ENCODE results near the gene CHMP6. TPM values are rescaled to one million over a fixed set of nuclear protein-coding genes. Genes with fewer than 3 reads are reported as not detected.
A peak's percentile ranks its signal among the peaks of the same experiment; 100 is the strongest.

CHMP6 gene
- polyA plus RNA-seq, 3 donors: 14.8 to 27.8 (median 26.4) TPM

DNA sequence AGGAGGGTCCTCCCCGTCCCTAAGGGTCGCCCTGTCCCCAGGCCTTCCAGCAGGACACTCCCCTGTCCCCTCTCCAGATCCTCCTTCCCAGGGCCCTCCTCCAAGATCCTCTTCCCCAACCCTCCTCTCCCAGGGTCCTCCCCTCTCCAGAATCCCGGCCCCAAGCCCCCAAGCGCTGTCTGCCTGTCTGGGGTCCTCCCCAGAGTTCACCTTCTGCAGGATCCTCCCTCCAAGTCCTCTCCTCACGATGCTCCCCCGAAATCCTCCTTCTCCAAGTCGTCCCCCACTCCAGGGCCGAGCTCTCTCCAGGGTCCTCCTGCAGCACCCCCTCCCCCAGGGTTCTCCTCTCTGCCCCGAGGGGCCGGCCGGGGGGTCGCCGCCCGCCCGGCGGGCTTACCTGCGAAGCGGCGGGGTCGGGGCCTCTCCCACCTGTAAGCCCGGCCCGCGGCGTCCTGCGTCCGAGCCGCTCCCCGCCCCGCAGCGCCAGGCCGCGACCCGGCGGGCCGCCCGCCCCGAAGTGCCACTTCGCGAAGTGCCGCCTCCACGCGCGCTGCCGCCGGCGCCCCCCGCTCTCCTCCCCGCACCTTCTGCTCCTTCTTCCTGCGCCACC lies 42.6 kb downstream of the CHMP6 start:
- WGBS, 3 donors: 1% methylated on average over 36 to 49 of the region's 49 CpGs
- no peak overlapping the region for H3K27ac ChIP-seq (ENCODE audit: low read depth, low read length)

DNA sequence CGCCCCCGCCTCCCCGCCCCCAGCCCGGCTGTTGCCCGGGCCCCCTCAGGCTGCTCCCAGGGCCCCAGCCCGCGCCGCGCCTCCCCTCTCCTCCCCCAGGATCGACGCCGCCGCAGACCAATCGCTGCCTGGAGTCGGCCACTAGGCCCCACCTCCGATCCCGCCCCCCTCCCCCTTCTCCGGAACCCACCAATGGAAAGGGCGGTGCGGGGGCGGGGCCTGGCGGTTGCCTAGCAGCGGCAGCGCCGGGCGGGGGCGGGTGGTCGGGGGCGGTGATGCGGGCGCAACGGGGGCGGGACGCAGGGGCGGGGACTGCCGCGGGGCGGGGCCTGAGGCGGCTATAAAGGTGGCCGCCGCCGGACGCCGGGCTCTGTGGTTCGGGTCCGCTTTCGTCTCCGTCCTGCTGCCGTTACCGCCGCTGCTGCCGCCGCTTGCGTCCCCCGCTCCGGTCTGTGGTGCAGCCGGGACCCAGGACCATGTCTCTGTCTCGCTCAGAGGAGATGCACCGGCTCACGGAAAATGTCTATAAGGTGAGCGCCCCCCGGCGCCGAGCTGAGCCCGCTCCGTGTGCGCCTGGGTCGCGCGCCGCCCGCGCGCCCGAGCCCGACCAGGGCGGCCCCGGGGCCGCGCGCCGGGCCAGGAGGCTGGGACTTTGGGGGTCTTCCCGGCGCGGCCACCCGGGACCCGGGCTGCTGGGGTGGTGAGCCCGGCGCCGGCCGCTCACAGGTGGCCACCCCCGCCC lies 43.3 kb downstream of the CHMP6 start, which contains the start of gene BAIAP2:
BAIAP2 (plus strand) TSS at position 373 of the 742 bp plus-strand sequence; CDS start at position 477, 104 bp downstream.
- H3K27ac ChIP-seq (ENCODE audit: low read depth, low read length): no peak within 1 kb of the TSS
- whole genome bisulfite sequencing, 3 donors: 0 to 1% (median 0%) methylated on average over 50 to 90 of the region's 92 CpGs

DNA sequence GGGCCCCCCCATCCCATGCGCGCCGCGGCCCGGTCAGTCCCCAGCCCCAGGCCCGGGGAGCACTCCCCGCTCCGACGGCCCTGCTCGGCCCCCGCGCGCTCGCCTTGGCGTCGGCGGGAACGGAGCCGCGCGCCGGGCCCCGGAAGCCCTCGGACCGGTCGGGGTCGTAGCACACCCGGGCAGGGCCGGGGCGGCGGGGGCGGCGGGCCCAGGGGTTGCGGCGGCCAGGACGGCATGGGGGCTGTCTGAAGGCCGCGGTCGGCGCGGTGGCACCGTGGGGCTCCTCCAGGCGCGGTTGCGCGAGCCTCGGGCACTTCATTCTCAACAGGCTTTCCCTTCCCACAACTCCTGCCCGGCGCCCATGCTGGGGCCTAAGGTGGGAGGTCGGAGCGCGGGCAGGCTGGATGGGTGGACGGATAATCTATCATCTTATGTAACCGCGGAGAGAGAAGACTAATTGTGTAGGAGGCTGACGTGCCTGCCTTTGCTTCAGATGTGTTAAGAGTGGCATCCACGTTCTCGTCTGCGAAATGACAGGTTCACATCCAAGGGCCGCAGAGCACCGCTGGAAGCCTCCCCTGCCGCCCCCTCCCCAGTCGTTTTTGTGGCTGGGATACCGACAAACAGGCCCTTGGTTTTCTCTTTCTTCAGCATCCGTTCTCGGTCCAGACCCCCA lies 44.0 kb downstream of the CHMP6 start:
- no peak overlapping the region for H3K27ac ChIP-seq (ENCODE audit: low read depth, low read length)
- WGBS, 3 donors: 11 to 25% (median 18%) methylated on average over 37 to 65 of the region's 66 CpGs

DNA sequence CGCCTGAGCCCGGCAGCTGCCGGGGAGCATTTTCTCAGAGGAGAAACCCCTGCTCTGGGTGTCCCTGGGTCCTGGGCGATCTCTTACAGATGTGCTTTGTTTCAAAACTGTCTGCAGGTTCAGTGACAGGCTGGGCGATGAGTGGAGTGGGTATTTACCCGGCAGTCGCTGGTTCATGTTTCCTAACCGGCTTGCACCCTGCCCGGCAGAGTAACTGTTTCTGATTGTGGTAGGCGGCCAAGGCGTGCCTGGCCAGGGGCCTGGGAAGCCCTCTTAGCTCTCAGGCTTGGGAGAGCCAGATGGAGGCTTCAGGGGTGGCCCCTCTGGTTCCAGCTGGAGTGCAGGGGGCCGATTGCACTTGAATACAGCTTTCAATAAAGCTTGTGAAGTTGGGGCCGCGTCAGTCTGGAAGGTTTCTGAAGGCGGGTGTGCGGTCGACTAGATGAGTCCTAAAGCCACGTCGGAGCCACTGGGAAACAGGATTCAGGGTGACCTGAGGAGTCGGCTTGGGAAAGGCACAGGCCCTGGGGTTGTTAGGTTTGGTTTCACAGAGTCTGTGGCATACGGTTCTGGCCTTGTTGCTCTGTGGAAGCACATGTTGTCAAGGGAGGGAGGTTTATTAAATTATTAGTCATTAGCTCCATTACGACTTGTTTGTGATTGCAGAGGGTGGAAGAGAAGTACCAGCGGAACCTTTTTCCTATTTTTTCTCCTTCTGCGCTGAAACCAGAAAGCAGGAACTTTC lies 44.7 kb downstream of the CHMP6 start:
- H3K27ac ChIP-seq (ENCODE audit: low read depth, low read length): no peak overlapping the region
- 69 to 84% (median 79%) methylated on average over 24 of the region's 24 CpGs for WGBS, 3 donors

DNA sequence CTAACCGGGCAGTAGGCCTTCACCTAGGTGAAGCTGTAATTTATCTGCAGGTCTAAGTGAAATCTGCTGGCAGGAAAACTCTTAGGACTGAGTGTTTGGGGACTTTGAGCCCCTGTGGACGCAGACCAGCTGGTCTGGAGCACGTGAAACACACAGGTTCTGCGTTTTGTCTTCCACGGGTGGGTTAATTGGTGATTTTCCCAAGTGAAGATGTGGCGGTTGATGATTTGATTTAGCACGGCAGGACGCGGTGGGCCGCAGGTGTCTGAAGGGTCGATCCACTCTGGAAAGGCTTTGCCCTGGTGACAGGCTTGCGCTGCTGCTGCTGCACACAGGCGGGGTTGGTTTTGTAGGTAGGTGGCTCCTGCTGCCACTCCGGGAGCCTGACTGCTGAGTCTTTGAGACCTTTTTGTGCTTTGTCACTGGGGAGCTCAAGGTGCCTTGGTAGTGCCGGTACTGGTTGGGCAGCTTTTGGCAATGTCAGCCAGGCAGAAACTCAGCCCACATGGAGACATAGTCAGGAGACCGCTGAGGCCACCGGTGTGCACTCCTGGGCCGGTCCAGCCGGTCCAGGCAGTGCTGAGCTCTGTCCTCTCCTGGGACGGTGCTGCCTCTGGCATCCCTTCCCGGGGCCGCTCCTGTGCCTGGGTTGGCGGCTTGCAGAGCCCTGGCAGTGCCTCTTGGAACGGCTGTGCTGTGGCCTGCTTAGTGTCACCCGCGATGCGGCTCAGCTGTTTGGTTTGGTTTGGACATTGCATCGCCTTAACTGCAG lies 45.6 kb downstream of the CHMP6 start:
- WGBS, 3 donors: 40 to 83% (median 82%) methylated on average over 28 of the region's 28 CpGs
- H3K27ac ChIP-seq (ENCODE audit: low read depth, low read length): no peak overlapping the region

DNA sequence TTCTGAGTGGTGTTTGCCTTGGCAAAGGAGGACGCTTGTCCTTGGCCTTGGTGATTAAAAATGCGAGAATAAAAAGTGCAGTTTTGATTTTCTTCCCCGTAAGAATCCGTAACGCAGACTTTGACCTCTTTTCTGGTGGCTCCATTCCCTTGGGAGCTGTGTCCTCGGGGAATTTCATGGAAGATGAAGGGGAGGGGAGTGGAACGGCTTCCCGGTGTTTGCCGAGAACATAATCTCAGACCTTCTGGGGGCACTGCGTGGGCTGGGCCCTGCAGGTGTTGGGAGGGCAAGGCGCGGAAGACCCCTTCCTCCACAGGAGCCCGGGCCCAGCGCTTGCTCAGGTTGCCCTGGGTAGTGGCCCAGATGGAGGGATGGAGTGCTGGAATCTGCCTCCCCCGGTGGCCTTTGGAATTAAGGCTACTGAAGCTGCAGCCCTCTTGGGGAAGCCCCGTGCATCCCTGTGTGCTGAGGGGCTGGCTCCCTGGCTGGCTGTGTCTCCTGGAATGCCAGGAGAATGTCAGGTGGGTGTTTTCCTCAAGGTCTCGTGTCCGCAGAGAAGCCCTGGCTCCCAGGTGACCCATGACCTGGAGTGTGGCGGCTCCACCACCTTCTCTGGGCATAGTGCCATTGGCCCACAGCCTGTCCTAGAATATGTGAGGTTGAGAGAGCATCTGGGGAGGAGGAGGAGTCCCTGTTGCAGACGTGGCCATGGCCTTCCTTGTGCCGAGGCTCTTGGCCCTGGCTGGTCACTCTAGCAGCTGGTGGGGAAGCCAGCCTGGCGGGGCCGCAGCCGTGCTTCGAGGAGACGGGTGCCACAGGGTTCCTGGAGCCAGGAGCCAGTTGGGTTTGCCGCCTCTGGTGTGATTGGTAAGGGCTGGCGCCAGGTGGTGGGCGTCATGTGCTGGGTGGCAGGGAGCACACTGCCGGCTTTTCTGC lies 46.4 kb downstream of the CHMP6 start:
- 44 to 87% (median 85%) methylated on average over 30 of the region's 30 CpGs for WGBS, 3 donors
- H3K27ac ChIP-seq (ENCODE audit: low read depth, low read length): no peak overlapping the region

DNA sequence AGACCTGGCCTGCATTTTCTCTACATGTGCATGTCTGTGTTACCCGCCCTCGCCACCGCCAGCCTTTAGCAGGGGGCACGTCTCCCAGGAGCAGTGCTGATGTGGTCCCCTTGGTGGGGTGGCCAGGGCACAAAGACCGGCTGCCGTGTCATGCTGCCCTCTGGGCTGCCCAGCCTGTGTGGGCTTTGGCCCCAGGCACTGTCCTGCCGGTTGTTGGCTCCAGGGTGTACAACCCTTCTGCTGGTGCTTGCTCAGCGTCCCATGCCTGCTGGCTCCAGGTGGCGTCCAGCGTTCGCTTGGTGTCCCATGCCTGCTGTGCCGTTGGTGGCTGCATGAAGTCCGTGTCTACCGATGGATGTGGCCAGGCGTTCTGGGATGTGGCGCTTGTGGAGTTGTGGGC lies 47.5 kb downstream of the CHMP6 start:
- no peak overlapping the region for H3K27ac ChIP-seq (ENCODE audit: low read depth, low read length)
- 90 to 92% (median 92%) methylated on average over 16 of the region's 16 CpGs for WGBS, 3 donors

DNA sequence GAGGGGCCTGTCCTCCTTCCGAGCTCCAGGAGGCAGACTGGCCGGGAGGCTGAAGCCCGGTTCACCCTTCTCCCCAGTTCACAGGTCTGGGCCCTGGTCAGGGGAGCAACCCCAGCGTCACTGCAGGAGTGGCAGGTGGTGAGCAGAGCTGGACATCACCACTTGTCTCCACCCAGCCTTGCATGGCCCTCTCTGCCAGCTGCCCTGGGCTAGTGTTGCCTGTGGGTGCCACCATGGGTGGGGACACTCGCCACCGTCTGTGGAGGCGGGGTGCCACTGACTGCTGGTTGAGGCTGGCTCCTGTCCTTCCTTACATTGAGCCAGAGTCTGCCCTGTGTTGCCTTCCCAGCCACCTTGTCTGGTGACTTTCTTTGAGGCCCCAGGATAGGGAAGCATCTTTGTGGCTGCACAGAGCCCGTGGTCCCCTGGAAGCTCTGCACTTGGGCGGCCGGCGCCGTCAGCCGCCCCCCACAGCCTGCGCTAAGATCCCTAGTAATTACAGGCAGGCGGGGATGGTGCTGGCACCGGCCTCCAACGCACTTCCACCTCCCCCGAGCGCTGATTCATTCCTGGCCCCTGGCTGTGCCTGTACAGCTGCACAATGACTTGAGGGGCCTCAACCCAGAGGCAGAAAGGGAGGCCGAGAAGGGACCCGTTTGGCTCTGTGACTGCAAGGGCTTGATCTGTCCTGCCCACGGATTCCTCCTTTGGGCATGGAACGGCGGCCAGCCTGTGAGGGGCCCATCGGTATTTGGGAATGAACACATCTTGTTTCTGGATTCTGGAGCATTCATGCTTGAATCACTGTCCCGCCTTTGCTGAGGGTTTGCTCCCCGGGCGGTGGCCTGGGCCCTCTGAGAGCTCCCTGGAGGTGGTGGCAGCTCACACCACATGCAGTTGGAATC lies 48.5 kb downstream of the CHMP6 start:
- 48 to 62% (median 53%) methylated on average over 25 to 28 of the region's 28 CpGs for WGBS, 3 donors
- H3K27ac ChIP-seq (ENCODE audit: low read depth, low read length): no peak overlapping the region

DNA sequence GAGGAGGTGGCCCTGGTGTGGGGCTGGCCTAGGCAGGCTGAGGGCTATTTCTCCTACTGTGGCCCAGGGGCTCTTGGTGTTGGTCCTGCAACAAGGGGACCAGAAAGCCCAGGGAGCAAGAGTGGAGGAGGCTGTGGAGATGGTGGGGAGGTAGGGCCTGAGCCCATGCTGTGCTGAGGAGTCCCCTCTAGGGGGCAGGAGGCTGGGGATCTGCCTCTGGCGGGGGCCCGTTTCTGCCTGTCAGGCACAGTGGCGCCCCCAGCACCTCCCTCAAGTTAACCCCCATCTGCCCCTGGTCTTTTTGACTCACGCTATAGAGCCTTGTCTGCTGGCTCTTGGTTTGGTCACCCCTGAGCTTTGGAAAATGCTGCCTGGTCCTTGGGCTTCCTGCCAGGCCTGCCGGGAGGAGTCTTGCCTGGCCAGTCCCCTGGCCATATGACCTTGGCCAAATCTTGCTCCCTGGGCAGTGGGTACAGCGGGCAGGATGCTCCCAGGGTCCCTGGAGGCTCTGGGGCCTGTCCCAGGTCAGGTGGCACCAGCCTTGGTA lies 49.2 kb downstream of the CHMP6 start:
- H3K27ac ChIP-seq (ENCODE audit: low read depth, low read length): no peak overlapping the region

DNA sequence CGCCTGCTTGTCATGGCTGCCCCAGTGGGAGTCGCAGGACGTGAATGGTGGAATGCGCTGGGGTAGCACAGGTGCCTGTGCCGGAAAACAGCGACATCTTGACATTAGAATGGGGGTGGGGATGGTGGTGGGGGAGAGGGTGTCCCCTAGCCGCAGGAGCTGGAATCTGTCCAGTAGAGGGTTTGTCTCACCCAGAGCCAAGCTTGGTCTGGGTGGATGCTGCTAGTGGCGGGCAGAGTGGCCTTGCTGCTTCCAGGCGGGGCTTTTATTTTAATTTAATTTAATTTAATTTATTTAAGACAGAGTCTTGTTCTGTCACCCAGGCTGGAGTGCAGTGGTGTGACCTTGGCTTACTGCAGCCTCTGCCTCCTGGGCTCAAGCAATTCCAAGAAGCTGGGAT lies 51.0 kb downstream of the CHMP6 start:
- H3K27ac ChIP-seq (ENCODE audit: low read depth, low read length): no peak overlapping the region
- 93 to 98% (median 95%) methylated on average over 9 of the region's 9 CpGs for WGBS, 3 donors

More for the DNA sequence above, 49.2 kb downstream of the CHMP6 start:
- WGBS, 3 donors: 36 to 53% (median 49%) methylated on average over 6 of the region's 6 CpGs

DNA sequence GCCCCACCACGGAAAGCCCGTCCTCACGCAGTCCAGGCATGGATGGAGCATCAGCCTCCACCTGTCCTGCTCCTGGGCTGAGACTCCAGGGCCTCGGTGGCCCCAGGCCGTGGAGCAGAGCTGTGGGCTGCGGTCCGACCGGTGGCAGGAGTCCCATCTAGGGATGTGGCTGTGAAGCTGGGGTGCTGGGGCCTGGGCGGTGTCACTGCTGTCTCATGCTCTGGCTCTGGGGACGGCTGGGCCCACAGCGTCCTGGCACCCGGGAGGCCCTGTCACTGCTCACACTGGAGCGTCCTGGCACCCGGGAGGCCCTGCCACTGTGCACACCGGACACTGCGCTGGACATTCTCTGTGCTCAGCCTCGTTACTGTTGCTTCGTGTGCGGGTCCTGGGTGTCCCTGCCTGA lies 51.7 kb downstream of the CHMP6 start:
- WGBS, 3 donors: 82 to 87% (median 82%) methylated on average over 19 of the region's 19 CpGs
- peak overlapping the region; percentile 64 for H3K27ac ChIP-seq (ENCODE audit: low read depth, low read length)

DNA sequence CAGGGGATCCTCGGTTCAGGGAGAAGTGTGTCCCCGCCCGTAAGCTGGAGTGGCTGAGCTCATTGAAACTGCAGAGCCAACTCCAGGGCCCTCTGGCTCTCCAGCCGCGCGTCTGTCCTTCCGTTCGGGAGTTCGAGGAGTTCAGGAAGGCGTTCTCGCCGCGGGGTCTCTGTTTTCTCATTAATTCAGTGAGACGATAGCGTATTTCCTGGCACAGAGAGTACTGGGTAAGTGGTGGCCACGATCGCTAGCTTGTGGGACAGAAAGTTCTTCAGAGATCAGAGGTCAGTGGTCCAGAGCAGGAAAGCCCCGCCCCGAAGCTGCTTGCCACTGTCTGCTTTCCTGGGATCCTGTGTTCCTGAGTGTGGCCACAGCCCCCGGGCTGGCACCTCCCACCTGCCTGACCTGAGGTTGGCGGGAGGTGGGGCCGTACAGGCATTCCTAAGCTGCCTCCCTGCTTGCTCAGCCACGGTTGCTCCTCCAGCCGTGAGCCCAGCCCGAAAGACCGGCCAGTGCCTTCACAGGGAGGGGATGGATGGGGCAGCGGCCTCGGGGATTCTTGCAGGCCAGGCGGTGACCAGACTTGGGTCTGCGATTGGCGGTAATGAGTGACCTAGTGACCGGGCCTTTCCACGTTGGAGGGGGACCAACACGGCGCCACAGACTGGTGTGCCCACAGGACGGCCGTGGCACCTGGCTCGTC lies 52.2 kb downstream of the CHMP6 start:
- peak overlapping the region; percentile 64 for H3K27ac ChIP-seq (ENCODE audit: low read depth, low read length)
- 52 to 75% (median 56%) methylated on average over 38 of the region's 38 CpGs for WGBS, 3 donors

DNA sequence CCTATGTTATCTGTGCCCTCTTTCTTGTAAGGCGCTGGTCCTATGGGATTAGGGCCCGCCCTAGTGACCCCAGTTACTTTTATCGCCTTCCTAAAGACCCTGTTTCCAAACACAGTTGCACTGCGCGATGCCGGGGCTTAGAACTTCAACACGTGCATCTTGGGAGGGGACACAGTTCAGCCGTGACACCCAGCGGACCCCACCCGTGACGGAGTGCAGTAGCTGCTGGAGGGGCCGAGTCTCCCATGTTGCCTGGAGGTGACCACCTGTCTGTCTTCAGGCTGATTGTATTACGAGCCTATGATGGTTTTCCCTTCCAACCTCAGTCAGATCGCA lies 52.8 kb downstream of the CHMP6 start:
- no peak overlapping the region for H3K27ac ChIP-seq (ENCODE audit: low read depth, low read length)
- 57 to 82% (median 60%) methylated on average over 14 of the region's 14 CpGs for WGBS, 3 donors

DNA sequence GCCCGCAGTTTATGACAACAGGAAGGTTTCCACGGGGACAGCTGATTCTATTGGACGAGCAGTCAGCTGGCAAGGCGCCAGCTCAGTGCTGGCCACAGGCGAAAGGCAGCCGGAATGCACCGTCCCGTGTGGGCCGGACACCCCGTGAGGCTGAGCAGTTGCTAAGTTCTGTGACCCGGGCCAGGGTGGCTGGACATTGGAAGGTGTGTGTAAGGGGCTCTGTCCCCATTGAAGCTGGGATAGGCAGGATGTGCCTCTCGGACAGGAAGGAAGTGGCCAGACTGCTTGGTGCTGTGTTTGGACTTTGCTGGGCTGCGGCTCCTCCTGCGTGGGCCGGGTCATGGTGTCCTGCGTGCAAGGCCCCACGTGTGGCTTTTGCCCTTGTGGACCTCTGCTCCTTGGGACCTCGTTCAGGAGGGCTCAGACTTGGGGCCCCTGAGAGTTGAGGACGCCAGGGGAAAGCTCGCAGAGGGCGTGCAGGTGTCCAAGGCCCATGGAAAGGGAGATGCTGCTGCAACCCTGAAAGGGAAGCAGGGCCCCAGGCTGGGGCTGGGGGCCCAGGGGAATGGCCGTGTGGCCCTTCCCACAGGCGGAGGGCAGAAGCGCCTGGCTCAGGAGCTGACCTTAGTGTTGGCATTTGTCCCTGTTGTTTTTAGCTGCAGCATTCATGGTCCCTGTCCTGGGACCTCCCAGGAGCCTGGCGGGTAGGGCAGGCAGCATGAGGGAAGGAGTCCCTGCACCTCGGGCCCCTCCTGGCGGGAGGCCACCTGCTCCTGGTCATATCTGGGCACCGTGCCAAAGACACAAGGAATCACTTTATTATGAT lies 53.3 kb downstream of the CHMP6 start:
- 25 to 59% (median 38%) methylated on average over 28 of the region's 28 CpGs for WGBS, 3 donors
- H3K27ac ChIP-seq (ENCODE audit: low read depth, low read length): no peak overlapping the region
